ENCODE data around the gene CTSO. TPM values are rescaled to one million over a fixed set of nuclear protein-coding genes. Genes with fewer than 3 reads are reported as not detected.

CTSO gene
- total and polyA plus RNA-seq, 2 experiments from 2014 or later = 0.44 to 0.83 TPM

GRCh38 chr4:155941820-155942219, 11.8 kb downstream of the CTSO start:
- H3K9me2 ChIP-seq (ENCODE audit: insufficient read depth) = no peaks in the 10 kb centered on the region
- no peak for DNase-seq (ENCODE audit: low spot score)
- no peaks in the 10 kb centered on the region for H4K20me1 ChIP-seq (replicated peaks; ENCODE audit: insufficient read depth)
- ATAC-seq = no peak
- H3K4me3 Mint-ChIP-seq = no peak overlapping the region
- no peaks in the 10 kb centered on the region for H3F3A ChIP-seq (replicated peaks; ENCODE audit: low read depth)
- no peak overlapping the region for H2AFZ ChIP-seq
- no peaks in the 10 kb centered on the region for H3K27me3 ChIP-seq (ENCODE audit: insufficient read depth)
- H3K27me3 Mint-ChIP-seq (ENCODE audit: insufficient read depth, low read depth, poor library complexity) = peaks cover 2% of the 10 kb centered on the region
- H3K9me3 Mint-ChIP-seq = no peaks in the 10 kb centered on the region
- H3K4me1 ChIP-seq (ENCODE audit: insufficient read depth) = no peaks in the 10 kb centered on the region
- H3K4me3 ChIP-seq = no peak overlapping the region
- TF ChIP-seq POLR2AphosphoS5 (IDR thresholded peaks at IDR 0.05; ENCODE audit: low read depth) (no peak), NANOG (IDR thresholded peaks at IDR 0.05; ENCODE audit: borderline replicate concordance) (no peak), CREB1 (CRISPR knock-in tag; IDR thresholded peaks at IDR 0.05; ENCODE audit: low read depth) (no peak)
- TF ChIP-seq, protein P1, sequence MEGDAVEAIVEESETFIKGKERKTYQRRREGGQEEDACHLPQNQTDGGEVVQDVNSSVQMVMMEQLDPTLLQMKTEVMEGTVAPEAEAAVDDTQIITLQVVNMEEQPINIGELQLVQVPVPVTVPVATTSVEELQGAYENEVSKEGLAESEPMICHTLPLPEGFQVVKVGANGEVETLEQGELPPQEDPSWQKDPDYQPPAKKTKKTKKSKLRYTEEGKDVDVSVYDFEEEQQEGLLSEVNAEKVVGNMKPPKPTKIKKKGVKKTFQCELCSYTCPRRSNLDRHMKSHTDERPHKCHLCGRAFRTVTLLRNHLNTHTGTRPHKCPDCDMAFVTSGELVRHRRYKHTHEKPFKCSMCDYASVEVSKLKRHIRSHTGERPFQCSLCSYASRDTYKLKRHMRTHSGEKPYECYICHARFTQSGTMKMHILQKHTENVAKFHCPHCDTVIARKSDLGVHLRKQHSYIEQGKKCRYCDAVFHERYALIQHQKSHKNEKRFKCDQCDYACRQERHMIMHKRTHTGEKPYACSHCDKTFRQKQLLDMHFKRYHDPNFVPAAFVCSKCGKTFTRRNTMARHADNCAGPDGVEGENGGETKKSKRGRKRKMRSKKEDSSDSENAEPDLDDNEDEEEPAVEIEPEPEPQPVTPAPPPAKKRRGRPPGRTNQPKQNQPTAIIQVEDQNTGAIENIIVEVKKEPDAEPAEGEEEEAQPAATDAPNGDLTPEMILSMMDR (conservative IDR thresholded peaks at IDR 0.05; ENCODE audit: low read depth in 2 of 2) = no peak
- H3K27ac ChIP-seq (ENCODE audit: low read depth) = no peak overlapping the region
- H3K4me1 Mint-ChIP-seq = no peaks in the 10 kb centered on the region
- H3K79me2 ChIP-seq (replicated peaks; ENCODE audit: insufficient read depth) = no peaks in the 10 kb centered on the region
- H3K27ac Mint-ChIP-seq = no peak overlapping the region
- H3K4me2 ChIP-seq = no peak overlapping the region
- H3K36me3 ChIP-seq (ENCODE audit: insufficient read depth) = no peaks in the 10 kb centered on the region
- no peaks in the 10 kb centered on the region for H3K36me3 Mint-ChIP-seq (ENCODE audit: low read depth)

- Histone ChIP-seq H3K4me2 (no peak overlapping the region), H3K27me3 (ENCODE audit: insufficient read depth) (no peaks in the 10 kb centered on the region), H3F3A (replicated peaks; ENCODE audit: low read depth) (no peaks in the 10 kb centered on the region), H3K27ac (ENCODE audit: low read depth) (no peak overlapping the region), H3K79me2 (replicated peaks; ENCODE audit: insufficient read depth) (no peaks in the 10 kb centered on the region), H3K4me1 (ENCODE audit: insufficient read depth) (no peaks in the 10 kb centered on the region), H3K4me3 (no peak overlapping the region), H3K36me3 (ENCODE audit: insufficient read depth) (no peaks in the 10 kb centered on the region), H4K20me1 (replicated peaks; ENCODE audit: insufficient read depth) (no peaks in the 10 kb centered on the region), H2AFZ (no peak overlapping the region), H3K9me2 (ENCODE audit: insufficient read depth) (no peaks in the 10 kb centered on the region)
- Mint-ChIP-seq H3K36me3 (ENCODE audit: low read depth) (no peaks in the 10 kb centered on the region), H3K9me3 (no peaks in the 10 kb centered on the region), H3K27ac (no peak overlapping the region), H3K27me3 (ENCODE audit: insufficient read depth, low read depth, poor library complexity) (peaks cover 2% of the 10 kb centered on the region), H3K4me1 (no peaks in the 10 kb centered on the region), H3K4me3 (no peak overlapping the region)
- TF ChIP-seq POLR2AphosphoS5 (IDR thresholded peaks at IDR 0.05; ENCODE audit: low read depth) = no peak
- TF ChIP-seq STAT1 (IDR thresholded peaks at IDR 0.05; ENCODE audit: unreplicated experiment) = no peak
- no peak for TF ChIP-seq EZH2 (IDR thresholded peaks at IDR 0.05; ENCODE audit: low read depth, unreplicated experiment)
- no peak for TF ChIP-seq ZNF331 (CRISPR knock-in tag; IDR thresholded peaks at IDR 0.05; ENCODE audit: low read depth)
- DNase-seq (ENCODE audit: low spot score) (no peak), ATAC-seq (no peak)
Measured at GRCh38 chr4:155941085-155941790, 12.4 kb downstream of the CTSO start.

- H3K79me2 ChIP-seq (replicated peaks; ENCODE audit: insufficient read depth) = no peaks in the 10 kb centered on the region
- H3K4me2 ChIP-seq = no peak overlapping the region
- H3K27me3 ChIP-seq (ENCODE audit: insufficient read depth) = no peaks in the 10 kb centered on the region
- no peaks in the 10 kb centered on the region for H3F3A ChIP-seq (replicated peaks; ENCODE audit: low read depth)
- Mint-ChIP-seq H3K9me3 (peaks cover 10% of the 10 kb centered on the region), H3K27me3 (ENCODE audit: insufficient read depth, low read depth, poor library complexity) (peaks cover 2% of the 10 kb centered on the region), H3K27ac (no peak overlapping the region), H3K4me1 (no peaks in the 10 kb centered on the region), H3K4me3 (no peak overlapping the region), H3K36me3 (ENCODE audit: low read depth) (peaks cover 10% of the 10 kb centered on the region)
- no peaks in the 10 kb centered on the region for H3K9me2 ChIP-seq (ENCODE audit: insufficient read depth)
- DNase-seq (ENCODE audit: low spot score) = no peak
- H3K36me3 ChIP-seq (ENCODE audit: insufficient read depth) = peaks cover 4% of the 10 kb centered on the region; the same call in 1 of the 2 replicates
- no peak overlapping the region for H2AFZ ChIP-seq
- no peaks in the 10 kb centered on the region for H4K20me1 ChIP-seq (replicated peaks; ENCODE audit: insufficient read depth)
- H3K4me3 ChIP-seq = no peak overlapping the region
- no peak overlapping the region for H3K27ac ChIP-seq (ENCODE audit: low read depth)
- no peaks in the 10 kb centered on the region for H3K4me1 ChIP-seq (ENCODE audit: insufficient read depth)
- no peak for ATAC-seq
- TF ChIP-seq, protein P2, sequence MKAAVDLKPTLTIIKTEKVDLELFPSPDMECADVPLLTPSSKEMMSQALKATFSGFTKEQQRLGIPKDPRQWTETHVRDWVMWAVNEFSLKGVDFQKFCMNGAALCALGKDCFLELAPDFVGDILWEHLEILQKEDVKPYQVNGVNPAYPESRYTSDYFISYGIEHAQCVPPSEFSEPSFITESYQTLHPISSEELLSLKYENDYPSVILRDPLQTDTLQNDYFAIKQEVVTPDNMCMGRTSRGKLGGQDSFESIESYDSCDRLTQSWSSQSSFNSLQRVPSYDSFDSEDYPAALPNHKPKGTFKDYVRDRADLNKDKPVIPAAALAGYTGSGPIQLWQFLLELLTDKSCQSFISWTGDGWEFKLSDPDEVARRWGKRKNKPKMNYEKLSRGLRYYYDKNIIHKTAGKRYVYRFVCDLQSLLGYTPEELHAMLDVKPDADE (IDR thresholded peaks at IDR 0.05) = no peak
- no peak for TF ChIP-seq STAT1 (IDR thresholded peaks at IDR 0.05; ENCODE audit: unreplicated experiment)
- no peak for TF ChIP-seq ZNF331 (CRISPR knock-in tag; IDR thresholded peaks at IDR 0.05; ENCODE audit: low read depth)
Measured at GRCh38 chr4:155935389-155935986, 18.2 kb downstream of the CTSO start.

Measured in GM23338 (cell line).